Posterior cingulate gyrus (tissue), 11 donors: Measurements from ENCODE around the gene OCSTAMP.

Experiments
- DNase-seq, 10 donors: peaks; one replicate each; pipeline versions ENCODE4 v3.0.0 to v3.0.0-alpha.2; 2020 to 2021; ENCODE audit warnings: mixed read lengths in 3 of 10
- intact Hi-C: fragments of 100-400 bp; cut with DNase I; formaldehyde crosslinking; loops from one replicate; pipeline ENCODE4 v1.15.1; 2023

The OCSTAMP gene

DNA sequence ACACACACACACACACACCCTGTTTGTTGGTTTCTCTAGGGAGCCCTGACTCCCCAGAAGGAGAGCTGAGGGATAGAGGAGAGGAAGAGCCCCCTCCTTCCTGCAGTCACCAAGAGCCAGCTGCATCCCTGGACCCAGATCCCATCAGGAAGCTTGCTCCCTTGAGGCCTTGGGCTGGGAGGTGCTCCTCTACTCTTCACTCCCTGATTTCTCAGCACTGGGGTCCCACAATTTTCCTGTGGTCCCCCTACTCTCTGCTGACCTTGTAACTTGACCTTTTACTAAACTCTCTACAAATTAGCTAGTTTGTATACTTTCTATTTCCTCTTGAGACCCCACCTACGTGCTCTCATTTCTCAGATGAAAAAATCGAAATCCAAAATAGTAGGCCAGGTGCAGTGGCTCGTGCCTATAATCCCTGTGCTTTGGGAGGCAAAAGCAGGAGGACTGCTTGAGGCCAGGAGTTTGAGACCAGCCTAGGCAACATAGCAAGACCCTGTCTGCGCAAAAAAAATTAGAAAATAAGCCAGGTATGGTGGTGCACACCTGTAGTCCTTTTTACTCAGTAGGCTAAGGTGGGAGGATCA, 5.0 kb upstream of the OCSTAMP start:
- intact Hi-C loops: no loop called here
- no peak for DNase-seq

DNA sequence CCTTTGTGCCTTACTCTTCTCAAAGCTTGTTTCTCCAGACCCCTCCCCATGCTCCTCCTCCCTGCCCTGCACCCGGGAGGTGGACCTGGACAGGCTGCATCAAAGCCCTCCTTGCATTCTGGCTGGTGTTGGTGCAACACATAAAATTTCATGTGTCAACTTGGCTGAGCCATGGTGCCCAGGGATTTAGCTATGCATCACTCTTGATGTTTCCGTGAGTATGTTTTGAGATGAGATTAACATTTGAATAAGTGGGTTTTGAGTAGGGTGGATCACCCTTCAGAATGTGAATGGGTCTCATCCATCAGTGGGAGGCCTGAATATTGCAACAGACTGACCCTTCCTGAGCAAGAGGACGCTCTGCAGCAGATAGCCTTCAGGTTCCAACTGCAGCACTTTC, 4.4 kb upstream of the OCSTAMP start:
- intact Hi-C loops: no loop called here
- DNase-seq: no peak

DNA sequence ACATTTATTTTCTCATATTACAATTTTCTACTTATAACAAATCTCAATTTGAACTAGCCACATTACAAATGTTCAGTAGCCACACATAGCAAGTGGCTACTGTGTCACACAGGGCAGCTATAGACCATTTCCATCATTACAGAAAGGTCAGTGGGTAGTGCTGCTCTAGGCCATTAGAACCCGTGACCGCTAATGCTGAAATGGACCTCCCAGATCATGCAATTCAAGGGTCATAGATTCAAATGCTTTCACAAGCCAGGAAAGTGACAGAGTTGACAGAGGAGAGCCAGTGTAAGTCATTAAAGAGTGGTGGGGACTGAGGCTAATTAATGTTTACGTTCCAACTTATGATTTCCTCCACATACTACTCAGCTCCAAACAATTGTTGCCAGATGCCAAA, 3.5 kb upstream of the OCSTAMP start:
- intact Hi-C loops: no loop called here

DNA sequence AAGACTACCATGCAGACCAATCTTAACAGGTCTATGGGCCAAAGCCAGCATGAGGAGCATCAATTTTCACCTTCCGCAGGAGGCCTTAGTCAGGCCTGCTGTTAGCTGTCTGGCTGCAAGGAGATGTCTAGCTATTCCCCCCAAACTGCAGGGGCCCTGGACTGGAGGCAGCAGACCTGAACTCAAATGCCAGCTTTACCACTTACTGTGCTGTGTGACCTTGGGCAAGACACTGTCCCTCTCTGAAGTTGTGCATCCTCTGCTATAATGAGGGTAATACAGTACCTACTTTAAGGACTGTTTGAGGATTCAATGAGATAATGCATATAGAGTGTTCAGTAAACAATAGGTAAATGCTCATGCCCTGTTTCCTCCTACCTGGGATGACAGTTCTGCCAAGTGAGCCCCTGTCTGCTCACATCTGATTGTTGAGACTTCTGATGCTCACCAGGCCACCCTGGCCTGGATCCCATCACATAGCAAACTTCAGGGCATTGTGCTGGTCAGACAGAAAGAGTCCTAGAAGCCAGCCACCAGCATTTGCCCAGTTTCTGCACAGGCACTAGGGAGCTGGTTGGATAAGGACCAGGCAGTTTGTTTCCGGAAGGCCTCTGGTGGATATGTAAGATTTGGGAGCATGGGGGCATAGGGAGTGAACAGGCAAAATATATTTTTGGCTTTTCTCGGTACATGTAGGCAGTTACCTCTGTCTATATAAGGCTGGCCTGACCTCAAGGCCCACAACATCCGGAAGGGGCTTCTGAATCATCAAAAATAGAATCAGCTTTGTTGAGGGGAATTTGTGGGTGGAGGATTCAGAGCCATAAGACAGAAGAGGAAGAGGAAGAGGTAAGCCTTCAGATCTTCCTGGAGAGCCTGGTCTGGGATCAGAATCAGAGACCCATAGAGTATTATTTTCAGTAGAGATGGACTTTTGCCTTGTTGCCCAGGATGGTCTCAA, 2.3 kb upstream of the OCSTAMP start:
- intact Hi-C loops: no loop called here
- no peak for DNase-seq

More for the DNA sequence above, 3.5 kb upstream of the OCSTAMP start:
- DNase-seq: no peak

DNA sequence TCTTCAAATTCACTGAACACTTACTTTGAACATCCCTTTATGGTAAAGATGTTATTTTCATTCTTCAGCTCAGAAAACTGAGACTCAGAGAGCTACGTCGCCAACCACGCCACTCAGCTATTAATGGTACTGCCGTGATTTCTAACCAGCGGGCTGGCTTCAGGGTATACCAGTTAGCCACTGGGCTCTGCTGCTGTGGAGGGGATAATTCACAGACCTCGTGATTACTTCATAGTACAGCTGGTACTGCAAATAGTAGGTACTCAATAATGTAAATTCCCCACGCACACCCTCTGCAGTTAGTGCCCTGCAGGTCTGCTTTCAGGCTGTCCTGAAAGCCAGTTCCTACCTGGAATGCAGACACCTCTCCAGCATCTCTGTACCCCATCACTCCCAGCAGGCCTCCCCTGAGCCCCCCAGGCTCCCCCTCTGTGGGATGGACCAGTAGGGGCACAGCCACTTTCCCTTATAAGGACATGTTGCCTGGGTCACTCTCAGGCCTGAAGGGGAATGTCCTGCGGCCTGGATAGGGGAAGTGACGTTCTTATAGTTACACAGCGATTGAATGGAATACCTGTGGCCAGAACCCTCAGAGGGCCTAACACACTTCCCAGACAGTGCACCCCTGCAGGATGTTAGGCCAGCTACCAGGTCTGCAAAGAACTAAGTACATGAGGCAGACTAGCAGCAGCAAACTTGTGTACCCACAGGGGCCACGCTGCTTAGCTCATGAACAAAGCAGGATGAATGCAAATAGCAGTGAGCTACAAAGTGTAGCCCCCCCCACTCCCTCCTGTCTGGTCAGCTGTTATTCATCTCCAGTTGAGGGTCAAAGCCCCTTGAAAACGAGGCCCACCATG, 1.3 kb upstream of the OCSTAMP start:
- intact Hi-C loops: no loop called here
- no peak for DNase-seq

DNA sequence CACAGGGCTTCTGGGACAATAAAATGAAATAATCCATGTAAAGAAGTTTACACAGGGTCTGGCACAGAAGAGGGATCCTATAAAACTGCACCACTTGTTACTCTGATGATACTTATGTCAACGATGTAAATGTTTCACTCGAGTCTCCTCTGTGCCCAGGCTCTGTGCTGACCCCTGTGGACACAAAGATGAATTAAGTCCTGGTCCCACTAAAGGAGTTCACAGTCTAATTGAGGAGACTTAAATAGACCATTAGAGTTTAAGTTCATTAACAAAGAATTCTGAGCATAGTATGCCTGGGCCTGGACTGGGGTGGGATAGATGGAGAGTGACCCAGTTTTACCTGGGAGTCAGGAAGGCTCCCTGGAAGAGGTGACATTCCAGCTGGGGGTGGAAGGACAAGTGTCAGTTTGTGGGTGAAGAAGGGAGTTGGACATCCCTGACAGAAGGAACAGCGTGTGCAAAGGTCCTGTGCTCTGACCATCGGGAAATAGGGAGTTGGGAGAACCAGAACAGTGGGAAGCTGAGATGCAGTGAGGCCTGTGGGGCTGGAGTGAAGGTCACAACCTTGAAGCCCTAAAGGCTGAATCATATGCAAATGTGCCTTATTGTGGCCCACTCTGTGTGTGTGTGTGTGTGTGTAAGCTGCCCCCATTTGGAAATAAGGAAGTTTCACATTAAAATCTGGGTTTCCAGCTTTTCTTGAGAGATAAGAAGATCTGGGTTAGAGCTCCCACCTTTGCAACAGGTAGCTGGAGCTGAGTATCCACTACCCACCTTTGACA, 1.1 kb downstream of the OCSTAMP start:
- intact Hi-C loops: no loop called here
- no peak for DNase-seq

DNA sequence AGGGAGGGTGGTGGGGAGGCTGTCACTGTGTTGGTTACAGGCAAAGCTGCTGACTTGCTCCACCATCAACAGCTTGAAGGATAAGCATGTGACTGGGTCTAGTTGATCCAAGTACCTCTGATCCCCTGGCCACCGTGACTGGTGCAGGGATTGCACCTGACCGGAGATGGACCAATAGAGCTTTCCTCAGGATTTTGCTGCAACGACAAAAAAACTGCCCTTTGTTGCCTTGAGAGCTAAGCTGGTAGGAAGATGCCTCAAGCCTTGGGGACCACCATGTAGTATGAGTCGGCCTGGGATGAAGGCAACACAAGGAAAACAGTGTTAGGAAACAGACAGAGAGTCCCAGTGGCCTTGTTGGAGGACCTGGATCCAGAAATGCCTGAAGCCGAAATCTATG, 1.8 kb downstream of the OCSTAMP start:
- intact Hi-C loops: no loop called here
- DNase-seq: no peak

DNA sequence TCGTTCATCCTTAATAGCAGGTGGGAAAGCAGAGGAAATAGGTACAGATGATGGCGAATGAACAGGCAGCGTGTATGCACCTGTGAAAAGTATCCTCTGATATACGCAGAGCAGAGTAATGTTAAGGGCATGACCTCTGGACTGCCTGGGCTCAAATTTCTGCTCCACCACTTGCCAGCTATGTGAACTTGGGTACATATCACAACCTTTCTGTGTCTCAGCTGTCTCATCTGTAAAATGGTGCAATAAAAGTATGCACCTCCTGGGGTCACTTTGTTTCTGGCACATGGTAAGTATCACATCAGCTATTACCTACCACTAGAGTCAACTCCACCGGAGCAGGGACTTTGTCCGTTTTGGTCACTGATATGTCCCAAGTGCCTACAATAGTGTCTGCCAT, 2.5 kb downstream of the OCSTAMP start:
- intact Hi-C loops: no loop called here

DNA sequence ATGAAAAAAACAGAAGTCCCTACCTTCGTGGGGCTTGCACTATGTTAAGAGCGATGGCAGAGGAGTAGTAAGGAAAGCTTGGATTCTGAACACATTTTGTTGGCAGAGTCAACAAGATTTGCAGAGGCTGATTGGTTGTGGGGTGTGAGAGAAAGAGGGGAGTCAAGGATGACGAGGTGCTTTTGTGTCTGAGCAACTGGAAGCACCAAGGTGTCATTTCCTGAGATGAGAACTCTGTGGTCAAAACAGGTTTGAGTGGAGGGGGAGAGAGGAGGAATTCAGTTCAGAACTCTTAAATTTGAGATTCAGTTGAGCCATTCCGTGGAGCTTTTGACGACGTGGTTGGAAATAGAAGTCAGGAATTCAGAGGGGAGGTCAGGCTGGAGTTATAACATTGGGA, 3.5 kb downstream of the OCSTAMP start:
- DNase-seq: no peak
- intact Hi-C loops: no loop called here

More for the DNA sequence above, 2.5 kb downstream of the OCSTAMP start:
- DNase-seq: no peak

DNA sequence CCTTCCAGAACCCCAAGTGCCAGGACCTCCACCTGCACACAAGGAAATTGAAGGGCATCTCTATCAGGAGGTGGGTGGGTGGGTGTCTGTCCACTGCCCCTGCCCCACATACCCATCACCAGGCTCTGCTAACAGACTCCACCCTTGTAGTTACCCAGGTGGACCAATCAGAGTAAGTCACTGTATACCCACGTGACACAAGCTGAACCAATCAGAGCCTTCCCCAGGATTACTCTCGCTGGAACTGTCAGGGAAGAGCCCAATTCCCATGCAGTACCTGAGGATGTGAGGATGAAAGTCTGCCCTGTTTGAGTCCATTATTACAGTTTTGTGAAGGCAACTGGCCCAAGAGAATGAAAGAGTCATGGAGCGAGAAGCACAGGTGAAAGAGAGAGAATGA, 4.2 kb downstream of the OCSTAMP start:
- no peak for DNase-seq
- intact Hi-C loops: no loop called here

DNA sequence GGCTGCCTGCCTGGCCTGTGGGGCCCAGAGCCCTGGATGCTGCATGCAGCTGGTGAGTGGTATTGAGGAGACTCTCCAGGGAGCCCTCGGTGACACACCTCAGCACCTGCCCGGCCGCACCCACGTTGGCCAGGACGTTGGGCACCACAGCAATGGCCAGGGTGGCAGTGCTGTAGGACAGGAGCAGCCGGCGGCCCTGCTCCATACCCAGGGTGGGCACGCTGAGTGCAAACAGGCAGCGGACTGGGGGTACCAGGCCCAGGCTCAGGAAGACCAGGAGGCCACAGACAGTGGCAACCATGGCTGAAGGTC, 4.7 kb downstream of the OCSTAMP start:
- intact Hi-C loops: no loop called here
- no peak for DNase-seq

DNA sequence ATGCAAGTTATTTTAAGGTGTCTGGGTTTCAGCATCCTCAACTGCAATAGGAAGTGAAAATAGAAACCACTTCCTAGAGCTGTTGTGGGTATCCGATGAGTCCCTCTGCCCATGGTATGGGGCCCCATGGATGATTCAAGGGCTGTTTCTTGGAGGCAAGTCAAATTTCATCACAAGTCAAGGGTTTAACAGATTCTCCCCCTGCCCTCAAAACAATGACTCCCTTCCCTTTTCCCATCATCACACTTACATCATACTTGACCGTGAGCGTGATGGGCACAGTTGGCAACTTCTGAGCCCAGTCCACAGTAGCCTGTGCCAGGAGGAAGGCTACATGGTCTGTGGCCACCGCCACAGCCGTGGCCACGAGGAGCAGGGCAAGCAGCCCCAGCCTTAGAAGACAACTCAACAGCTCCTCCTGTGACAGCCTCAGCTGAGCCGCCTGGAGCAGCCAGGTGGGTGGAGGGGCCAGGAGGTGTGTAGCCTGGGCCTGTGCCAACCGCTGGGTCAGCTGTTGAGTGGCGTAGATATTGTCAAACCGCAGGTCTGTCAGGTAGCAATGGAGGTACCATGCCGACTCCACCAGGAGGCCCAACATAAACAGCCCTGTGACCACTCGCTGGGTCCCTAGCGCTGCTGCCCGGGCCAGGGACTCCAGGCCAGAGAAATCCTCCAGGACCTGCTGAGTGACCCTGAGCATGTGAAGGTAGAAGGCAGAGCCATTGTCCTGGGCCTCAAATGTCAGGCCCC, 5.2 kb downstream of the OCSTAMP start:
- intact Hi-C loops: no loop called here

DNA sequence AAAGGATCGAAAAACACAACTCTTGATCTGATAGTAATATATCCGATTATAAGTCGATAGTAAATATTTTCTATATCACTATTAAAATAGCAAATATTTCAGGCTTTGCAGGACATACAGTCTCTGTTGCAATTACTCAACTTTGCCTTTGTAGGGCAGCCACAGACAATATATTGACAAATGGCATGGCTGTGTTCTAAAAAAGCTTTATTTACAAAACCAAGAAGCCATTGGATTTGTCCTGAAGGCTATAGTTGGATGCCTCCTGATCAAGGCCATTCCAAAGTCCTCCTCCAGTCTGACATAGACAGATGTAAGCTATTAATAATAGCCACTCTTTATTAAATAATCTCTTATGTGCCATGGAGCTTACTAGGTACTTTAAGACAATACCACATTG, 5.9 kb downstream of the OCSTAMP start:
- no peak for DNase-seq
- intact Hi-C loops: no loop called here

More for the DNA sequence above, 5.2 kb downstream of the OCSTAMP start:
- DNase-seq: peak in 1 of 10 donors; percentile 86

DNA sequence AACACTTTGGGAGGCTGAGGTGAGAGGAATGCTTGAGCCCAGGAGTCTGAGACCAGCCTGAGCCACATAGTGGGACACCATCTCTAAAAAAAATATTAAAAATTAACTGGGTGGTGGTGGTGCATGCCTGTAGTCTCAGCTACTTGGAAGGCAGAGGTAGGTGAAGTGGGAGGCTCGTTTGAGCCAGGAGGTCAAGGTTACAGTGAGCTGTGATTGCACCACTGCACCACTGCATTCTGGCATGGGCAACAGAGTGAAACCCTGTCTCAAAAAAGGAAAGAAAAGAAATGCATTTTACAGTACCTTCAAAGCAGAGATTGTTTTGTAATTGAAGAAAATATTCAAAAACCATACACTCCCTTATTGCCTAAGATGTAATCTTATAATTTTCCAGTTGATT, 6.5 kb downstream of the OCSTAMP start:
- no peak for DNase-seq
- intact Hi-C loops: no loop called here

DNA sequence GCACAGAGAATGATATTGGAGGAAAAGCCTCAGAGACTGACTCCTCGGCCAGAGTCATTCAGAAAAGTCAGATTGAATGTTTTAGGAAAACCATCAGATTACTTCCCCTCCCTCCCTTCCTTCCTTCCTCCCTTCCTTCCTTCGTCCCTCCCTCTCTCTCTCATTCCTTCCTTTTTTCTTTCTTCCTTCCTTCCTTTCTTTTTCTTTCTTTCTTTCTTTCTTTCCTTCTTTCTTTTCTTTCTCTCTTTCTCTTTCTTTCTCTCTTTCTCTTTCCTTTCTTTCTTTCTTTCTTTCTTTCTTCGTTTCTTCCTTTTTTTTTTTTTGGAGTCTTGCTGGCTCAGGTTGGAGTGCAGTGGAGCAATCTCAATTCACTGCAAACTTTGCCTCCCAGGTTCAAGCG, 7.4 kb downstream of the OCSTAMP start:
- intact Hi-C loops: no loop called here
- no peak for DNase-seq

DNA sequence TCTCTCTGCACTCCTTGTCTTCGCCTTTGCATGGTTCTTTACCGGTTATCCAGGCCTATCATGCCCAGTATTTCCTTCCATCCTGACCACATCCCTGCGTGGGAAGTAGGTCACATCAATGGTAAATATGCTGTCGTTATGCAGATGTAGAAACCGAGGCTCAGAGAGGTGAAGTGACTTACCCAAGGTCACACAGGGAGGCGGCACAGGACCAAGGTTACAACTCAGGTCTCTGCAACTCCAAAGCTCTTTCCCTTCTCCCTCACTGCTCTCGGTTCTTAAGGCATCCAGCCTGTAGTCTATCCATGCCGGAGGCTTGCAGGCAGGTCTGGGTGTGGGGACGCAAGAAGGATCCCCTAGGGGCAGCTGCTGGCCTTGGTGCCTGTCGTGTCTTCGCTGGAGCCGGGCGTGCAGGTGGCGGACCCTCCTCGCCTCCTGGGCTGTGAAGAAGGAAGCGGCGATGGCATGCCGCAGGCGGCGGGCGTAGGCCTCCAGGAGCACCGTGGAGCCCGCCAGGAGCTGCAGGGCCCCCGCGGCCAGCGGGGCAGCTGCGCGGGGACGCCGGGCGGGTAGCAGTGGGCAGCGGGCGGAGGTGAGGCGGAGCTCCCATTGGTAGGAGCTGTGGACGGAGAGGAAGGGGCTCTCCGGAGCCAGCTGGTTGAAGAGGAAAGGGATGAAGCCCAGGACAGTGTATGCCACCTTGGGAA, 9.1 kb downstream of the OCSTAMP start:
- intact Hi-C loops: no loop called here
- no peak for DNase-seq

DNA sequence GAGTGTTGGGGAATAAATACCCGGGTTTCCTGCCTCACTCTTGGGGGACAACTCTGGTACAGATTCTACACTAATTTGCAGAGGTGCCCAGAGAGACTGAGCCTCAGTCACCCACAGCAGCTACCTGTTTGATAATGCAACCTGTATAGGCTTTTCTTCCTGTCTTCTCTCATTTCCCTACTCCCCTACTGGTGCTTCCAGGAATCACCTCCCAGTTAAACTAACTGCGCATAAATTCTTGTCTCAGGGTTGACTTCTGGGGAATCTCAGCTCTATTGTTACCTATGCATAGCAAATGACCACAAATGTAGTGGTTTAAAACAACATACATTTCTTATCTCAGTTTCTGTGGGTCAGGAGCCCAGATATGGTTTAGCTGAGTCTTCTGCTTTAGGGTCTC, 11.3 kb downstream of the OCSTAMP start:
- no peak for DNase-seq
- intact Hi-C loops: no loop called here

DNA sequence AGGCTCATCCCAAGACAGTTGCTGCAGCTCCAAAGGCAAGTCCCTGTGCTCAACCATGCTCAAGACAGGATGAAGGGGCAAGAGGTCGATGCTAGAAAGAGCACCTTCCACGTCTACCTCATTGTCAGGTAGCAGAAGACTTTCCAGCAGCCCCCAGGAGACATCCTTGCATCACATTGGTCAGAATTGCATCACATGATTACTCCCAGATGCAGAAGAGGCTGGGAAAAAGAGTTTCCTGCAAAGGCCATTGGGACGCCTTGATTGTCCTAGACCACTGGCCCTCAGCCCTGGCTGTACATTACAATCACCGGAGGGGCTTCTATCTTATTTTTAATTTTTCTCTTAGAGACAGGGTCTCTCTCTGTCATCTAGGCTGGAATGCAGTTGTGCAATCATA, 19.8 kb downstream of the OCSTAMP start:
- DNase-seq: no peak
- intact Hi-C loops: no loop called here

DNA sequence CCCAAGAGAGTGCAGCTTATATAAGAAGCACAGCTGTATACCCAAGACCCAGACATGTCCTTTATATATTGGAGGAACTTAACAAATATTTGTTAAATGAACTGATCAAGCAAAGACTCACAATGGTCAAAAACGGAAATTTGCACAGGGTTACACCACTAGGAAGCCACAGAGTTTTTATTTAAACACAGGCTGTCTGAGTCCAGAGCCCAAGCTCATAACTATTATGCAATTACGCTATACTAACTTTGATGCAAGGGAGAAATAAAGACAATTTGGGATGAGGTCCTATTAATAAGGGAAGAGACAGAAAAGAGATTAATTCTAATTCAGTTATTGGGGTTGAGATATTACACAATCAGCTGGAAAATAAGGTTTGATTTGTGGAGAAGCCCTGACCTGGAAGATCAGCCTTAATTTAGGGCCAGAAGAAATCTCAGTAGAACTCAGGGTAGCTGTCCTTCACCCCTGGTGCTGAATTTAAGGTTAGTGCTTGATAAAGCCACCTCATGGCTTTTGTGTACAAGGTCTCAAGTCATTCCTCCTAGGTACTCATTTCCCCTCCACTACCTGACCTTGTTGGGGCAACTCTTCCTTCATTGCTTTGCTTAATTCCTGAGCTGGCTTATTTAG, 26.6 kb downstream of the OCSTAMP start:
- intact Hi-C loops: loop anchor here (5.0 kb wide), 1 partner anchor 158 kb away; no protein-coding TSS in a partner anchor
- no peak for DNase-seq
